A673 (cell line): ENCODE data around the gene ZYG11A.

Source experiments
- EZH2 ChIP-seq: fragments of 200-600 bp; sonication (generic); IDR thresholded peaks from 2 replicates; pipeline ENCODE4 v1.6.1; 2017; ENCODE audit warnings: borderline replicate concordance, low read depth, mild to moderate bottlenecking, mixed read lengths, antibody characterized with exemption, low read length; ENCODE audit not compliant: poor library complexity, severe bottlenecking
- TF ChIP-seq, protein P1 (sequence below): fragments of 300-800, 200-600 bp; sonication (generic); conservative IDR thresholded peaks from 2 replicates; pipeline ENCODE4 v1.5.1; 2017; ENCODE audit warnings: low read depth, mild to moderate bottlenecking, antibody characterized with exemption, low read length, moderate library complexity, mixed read lengths

DNA sequence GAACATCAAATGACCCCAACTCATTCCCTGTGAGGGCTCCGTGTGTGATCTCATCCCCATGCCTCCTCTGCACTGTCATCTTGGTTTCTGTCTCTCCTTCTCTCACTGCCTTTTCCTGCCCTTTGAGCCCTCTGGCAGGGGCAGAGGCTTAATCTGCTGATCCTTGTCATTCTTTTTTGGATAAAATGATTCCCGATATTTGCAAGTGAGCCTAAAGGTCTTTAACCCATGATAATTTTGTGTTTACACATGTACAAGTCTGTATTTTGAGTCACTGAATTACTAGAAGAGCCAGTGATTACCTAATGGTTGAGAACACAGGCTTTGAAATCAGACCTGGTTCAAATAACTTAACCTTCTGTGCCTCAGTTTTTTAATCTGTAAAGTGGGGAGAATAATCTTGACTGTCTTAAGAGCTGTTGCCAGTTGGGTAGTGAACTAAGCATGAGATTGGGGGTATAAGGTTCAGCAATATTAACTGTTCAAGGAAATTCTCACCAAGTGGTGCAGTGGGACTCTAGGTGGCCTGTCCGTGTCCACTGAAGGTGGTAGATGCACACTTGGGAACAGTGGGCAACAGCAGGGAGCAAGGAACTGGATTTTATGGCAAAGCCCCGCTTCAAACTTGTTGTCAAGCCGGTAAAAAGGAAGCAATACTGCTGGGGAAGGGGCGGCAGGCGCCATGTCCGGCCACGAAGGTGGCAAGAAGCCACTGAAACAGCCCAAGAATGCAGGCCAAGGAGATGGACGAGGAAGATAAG lies 77.3 kb downstream of the ZYG11A start:
- TF ChIP-seq, protein P1, sequence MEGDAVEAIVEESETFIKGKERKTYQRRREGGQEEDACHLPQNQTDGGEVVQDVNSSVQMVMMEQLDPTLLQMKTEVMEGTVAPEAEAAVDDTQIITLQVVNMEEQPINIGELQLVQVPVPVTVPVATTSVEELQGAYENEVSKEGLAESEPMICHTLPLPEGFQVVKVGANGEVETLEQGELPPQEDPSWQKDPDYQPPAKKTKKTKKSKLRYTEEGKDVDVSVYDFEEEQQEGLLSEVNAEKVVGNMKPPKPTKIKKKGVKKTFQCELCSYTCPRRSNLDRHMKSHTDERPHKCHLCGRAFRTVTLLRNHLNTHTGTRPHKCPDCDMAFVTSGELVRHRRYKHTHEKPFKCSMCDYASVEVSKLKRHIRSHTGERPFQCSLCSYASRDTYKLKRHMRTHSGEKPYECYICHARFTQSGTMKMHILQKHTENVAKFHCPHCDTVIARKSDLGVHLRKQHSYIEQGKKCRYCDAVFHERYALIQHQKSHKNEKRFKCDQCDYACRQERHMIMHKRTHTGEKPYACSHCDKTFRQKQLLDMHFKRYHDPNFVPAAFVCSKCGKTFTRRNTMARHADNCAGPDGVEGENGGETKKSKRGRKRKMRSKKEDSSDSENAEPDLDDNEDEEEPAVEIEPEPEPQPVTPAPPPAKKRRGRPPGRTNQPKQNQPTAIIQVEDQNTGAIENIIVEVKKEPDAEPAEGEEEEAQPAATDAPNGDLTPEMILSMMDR, result no peak
- TF ChIP-seq EZH2, result no peak
